ENCODE measurements around the gene ZNF723.
A peak's percentile ranks its signal among the peaks of the same experiment; 100 is the strongest.
"Not testable (repeated sequence)": the region's sequence is repeated elsewhere in the genome, so short reads cannot be mapped to it uniquely, and the experiment has no call there.

Gene ZNF723

DNA sequence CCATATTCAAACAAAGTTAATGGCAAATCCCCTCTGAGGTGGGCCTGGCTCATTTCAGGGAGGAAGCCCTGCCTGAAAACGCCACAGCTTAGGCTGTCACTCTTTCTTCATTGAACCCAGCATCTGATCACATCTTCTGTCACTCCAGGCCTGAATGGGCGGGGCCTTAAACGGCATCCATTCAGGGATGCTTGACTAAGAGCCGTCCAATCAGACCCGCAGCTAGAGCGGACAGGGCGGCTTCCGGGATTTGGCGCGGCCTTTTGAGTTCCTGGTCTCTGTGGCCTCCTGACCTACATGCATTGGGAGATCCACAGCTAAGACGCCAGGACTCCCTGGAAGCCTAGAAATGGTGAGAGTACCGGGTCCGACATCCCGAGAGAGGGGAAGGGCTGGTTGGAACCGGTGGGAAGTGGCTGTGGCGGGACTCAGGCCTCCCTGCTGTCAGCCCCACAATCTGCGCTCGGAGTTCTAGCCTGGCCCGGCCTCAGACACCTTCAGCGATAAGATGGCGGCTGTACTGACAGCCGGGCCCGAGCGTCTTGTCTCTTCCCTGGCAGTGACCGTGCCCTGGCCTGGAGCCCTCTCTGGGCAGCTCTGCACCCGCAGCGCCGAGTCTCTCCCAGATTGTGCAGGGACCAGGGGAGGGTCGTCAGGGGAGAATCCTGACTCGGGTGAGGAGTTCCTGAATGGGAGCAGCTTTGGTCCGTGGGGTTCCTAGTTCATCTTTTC lies at the start of gene ZNF723:
TSS of gene ZNF723 (plus strand) at position 261 of the 732 bp plus-strand sequence. CDS start at position 350, 89 bp downstream.
- DNase-seq: peak in 1 of 2 experiments; percentile 7

DNA sequence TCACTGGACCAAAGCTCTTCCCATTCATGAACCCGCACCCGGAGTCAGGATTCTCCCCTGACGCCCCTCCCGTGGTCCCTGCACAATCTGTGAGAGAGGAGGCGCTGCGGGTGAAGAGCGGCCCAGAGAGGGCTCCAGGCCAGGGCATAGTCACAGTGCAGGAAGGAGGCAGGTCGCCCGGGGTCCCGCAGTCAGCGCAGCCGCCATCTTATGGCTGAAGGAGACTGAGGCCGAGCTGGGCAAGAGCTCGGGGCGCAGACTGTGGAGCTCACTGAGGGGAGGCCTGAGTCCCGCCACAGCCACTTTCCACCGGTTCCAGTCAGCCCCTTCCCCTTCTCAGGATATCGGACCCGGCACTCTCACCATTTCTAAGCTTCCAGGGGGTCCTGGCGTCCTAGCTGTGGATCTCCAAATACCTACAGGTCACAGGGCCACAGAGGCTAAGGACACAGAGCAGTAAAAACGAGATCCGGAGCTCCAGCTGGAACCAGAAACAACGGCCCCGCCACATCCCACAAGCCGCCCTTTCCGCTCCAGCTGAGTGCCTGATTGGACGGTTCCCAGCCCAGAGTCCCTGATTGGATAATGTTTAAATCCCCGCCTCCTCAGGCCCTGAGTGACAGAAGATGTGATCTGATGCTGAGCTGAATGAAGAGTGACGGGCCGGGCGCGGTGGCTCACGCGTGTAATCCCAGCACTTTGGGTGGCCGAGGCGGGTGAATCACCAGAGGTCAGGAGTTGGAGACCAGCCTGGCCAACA lies 48.3 kb upstream of the ZNF723 start, which contains the start of gene ZNF99:
TSS of gene ZNF99 (minus strand) at position 501 of the 760 bp plus-strand sequence. CDS start at position 366, 135 bp downstream.
- peak; percentile 14 to 28 for DNase-seq

- DNase-seq: not testable (repeated sequence)
These were observed 39.2 kb upstream of the ZNF723 start for GRCh38 chr19:22792863-22793262.

- DNase-seq: no peak
These were observed 35.1 kb upstream of the ZNF723 start for GRCh38 chr19:22797040-22797439.

DNA sequence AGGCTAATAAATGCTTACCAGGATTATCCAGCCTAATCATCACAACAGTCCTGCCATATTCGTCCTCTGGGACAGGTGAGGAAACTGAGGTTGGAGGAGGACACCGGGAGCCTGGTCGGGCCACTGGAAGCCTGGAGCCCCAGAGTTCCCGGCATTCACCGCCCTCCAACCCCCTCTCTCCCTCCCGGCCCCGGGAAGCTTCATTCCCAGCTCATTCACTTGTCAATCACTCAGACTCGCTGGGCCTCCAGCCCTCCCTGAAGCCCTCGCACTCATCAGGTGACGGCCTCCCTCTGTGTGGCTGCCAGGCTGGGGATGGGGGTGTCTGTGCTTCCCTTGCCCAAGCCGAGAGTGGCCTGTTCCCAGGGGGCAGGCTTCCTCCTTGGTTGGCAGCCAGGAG lies 25.7 kb upstream of the ZNF723 start:
- no peak for DNase-seq

DNA sequence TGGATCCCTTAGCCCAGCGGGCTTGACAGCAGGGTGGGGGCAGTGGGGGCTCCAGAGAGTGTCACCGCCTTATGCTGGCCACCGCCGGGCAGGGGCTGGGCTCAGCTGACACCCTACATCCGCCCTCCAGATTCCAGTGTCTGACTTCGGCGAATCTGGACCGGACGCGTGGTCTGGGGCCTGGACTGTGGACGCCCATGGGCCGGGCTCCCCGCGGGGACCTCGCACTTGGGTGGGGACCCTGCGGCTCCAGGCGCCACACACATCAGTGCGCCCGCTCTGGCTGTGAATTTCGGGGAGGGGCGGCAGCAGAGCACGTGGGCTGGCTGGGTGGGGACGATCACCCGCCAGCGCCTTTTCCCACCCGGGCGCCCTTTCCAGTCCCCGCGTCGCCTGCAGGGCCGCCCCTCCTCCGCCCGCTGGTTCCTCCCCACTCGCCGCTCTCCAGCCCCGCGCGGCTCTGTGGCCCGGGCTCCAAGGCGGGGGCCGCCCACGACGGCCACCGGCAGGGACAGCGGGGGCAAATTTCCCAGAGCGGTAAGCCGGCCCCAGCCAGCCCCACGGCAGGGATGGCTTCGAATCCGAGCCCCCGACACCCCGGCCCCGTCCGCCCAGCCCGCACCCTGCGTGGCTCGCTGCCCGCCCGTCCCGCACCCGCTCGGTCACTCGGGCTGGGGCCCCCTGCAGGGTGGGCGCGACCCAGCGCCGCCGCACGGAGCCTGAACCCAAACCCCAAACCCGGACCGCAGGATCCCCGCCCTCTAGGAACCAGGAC lies 24.8 kb upstream of the ZNF723 start:
- no peak for DNase-seq

DNA sequence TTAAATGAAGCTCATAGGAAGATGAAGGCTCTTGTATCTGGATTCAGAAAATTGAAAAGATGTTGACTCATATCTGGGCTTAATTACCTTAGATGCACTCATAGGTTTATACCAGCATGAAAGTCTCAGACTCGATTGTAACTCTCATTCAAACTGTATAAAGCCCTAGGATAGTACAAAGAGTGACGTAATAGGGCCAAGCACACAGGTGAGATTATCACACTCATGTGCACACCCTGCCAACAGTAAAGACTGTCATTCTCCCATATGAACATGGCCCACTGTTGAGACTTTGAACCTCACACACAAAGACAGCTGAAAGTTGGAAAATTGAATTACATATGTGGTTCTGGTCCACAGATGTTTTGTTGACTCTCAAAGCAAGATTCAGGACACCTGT lies 18.0 kb upstream of the ZNF723 start:
- no peak for DNase-seq

- no peak for DNase-seq
These were observed 880 bp upstream of the ZNF723 start for GRCh38 chr19:22831211-22831610.

- not testable (repeated sequence) for DNase-seq
These were observed 25.7 kb downstream of the ZNF723 start for GRCh38 chr19:22857713-22858320.

- peak in 1 of 2 experiments; percentile 13 for DNase-seq
These were observed 50.7 kb downstream of the ZNF723 start for GRCh38 chr19:22882797-22883196.

GRCh38 chr19:22893855-22894270 lies 61.8 kb downstream of the ZNF723 start:
- DNase-seq: no peak

DNA sequence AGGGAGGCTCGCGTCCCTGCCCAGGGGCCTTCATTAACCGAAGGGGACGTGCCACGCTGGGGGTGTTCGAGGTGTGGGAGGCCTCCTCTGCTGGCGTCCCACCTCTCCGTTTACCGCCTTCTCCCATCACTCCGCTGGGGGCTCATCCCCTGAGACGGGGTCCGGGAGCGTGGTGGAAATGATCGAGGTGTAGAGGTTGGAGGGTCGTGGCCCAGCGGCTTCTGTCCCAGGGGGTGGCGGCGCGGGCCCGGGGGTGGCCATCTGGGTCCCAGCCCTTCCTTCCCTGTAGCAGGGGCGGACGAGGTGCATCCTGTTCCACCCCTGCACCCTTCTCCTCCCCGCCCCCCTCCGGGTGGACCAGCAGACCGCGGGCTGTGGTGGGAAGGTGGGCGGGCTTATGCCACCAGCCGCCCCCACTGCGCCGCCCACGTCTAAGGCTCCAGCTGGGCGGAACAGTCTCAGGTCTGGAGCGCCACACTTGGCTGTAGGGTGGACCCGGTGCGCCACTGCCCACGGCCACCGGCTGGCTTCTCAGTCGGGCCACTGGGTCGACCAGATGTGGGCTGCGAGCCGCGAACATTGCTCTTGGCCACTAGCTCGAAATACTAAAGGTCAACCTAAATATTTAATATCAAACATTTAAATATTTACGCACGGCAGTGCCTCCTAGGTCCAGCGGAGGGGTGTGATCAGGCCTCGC lies 69.5 kb downstream of the ZNF723 start:
- DNase-seq: no peak
